HL-60/S4 treated with retinoic acid at 250 ng/mL for 4 days and 3 days (cell line): ENCODE measurements around the gene THSD4.

ENCODE experiments used
- in situ Hi-C: fragments of 300-500 bp; cut with MboI; formaldehyde crosslinking; loops from 2 replicates; pipeline ENCODE4 v1.7.0; 2022; ENCODE audit warnings: low sequenced_read_pairs

THSD4 gene

DNA sequence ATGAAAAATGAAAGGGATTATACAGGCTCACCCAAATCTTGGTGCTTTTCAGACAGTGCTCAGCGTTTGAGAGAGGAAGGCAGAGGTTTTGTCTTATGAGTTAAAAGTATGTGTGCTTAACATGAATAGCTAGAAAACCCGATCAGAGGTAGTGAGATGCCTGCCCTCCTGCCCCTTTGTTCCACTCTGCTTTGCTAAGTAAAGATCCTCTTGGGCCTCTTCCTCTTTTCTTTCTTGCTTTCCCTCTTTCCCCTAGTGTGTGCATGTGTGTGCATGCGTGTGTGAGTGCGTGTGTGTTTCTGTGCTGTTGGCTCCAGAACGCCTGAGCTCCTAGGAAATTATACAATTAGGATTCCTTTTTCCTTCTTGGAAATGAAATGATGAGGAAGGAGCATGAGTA lies 433.8 kb downstream of the THSD4 start:
- in situ Hi-C loops = no loop called here

DNA sequence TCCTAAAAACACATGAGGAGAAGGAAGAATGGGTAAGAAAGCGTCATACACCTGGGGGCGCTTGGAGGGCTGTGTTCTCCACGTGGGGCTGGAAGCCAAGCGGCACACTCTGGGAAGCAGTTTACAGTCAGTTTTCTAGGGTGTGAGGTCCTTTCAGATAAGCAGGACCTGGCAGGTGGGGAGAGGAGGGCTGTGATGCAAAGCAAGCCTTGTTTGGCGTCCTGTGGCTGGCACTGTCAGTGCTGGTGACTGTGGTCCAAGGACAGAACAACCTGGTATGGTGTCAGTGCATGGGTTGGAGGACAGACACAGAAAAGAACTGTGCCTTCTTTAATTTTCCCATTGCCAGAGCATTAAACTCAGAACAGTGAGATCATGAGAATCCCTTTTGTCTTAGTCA lies 434.4 kb downstream of the THSD4 start:
- in situ Hi-C loops = no loop called here

DNA sequence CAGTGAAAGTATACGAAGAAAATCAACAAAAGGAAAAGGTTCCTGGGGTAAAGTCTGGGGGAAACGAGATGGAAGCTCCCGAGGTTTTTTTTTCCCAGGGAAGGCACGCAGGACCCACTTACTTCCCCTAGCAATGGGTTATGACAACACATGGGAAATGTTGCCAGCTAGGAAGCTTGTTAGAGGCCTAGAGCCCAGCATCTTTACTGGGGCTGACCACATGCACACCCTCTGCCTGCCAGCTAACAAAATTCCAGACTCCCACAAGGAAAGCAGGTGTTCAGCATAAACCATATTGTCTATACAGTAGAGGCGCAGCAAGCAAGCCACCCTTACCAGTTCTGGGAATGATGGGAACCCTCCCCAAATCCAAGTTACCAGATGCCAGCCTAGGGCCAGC lies 436.3 kb downstream of the THSD4 start:
- in situ Hi-C loops = no loop called here

DNA sequence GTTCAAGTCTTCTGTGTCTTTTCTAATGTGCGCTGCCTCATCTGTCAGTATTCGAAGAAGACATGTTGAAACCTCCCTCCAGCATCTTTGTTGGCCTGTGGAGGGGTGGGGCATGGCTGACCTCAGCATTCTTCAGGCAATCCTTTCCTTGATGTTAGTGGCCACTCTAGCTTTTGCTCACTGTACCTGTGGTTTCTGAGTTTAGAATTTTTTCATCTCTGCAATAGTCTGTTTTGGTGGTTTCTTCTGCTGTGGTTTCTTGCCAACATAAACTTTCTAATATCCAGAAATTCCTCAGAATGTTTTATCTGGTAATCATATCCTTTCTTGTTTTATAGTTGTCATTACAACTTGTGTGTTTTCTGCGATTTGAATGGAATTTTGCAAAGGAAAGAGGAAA lies 443.8 kb downstream of the THSD4 start:
- in situ Hi-C loops = no loop called here

DNA sequence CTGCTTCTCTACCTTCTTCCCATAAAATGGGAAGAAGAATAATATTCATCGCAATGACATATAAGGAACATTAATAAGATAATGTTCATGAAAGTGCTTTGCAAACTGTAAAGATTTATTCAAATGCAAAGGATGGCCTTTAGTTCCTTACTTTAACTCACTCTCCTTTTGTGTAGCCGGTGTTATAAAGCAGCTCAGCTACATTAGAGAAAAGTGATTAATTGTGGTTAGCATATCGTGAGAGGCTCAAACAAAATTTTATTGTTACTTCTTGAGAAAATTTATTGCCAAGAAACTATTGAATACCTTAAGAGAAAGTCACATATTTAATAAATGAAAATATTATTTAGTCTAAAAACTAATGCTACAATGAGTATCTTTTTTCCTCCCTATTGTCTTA lies 444.3 kb downstream of the THSD4 start:
- in situ Hi-C loops = no loop called here

DNA sequence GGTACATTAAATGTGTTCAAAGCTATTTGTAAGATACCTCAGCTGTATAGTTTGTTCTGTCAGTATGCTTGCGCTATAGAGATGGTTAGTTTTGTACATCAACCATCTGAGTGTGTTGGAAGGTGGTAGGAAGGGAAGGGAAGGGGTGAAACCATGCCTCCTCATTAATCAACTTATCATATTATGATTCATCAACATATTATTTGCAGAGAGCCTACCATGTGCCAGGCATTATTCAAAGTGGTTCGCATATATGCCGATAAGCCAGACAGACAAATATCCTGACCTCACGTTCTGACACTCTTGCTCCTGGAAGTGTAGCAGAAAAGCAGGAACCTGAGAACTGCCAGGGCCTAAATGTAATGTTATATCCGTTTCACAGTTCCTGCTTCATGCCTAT lies 447.0 kb downstream of the THSD4 start:
- in situ Hi-C loops = no loop called here

DNA sequence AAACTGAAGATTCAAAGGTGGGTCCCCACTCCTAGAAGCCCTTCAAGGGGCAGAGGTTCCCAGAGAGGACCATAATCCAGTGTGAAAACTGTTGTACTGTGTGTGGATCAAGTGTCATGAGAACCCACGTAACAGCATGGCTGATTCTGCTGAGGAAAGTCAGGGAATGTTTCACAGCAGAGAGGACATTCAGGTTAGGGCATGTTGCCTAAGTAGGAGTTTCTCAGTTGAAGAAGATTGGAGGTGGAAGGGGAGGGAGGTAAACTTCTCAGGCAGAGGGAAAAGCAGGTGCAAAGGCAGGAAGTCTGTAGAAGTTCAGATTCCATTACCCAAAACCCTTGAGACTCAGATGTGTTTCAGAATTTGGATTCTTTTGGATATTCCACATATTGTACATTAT lies 448.9 kb downstream of the THSD4 start:
- in situ Hi-C loops = no loop called here

DNA sequence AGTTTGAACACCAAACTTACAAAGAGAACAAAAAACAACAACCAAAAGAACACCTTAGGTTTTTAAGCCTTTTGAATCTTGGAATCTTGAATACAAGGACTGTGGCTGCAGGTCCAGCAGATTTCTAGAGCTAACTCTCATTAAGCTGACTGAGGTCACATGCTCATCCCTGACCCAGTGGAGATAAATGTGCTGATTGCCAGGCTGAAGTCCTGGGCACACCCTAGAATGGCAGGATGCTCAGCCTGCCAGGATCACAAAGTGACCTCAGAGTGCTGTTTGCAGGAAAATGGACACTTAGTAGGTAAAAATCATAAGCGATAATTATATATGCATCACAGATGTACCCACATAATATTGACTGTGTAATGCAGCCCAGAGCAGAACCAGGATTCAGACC lies 449.7 kb downstream of the THSD4 start:
- in situ Hi-C loops = no loop called here

DNA sequence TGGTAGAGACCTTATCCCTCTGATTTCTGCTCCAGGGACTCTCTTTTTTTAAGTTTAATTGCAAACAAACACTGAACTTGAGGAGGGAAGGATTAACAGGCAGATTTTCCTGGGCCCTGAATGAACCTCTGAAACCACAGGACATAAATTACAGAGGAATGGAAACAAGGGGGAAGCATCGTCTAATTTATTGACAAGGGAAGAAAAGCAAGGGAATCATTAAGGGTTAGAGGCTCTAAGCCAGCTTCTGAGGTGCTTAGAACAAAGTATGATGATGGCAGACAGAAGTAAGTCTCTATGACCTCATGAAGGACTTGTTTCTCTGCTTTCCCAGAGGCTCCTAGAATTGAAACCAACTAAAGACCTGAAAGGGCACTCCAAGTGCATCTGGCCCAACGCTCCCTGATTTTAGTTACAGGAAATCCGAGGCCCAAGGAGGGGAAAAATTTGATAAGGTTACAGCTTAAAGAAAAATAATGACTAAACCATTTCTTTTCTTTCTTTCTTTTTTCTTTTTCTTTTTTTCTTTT lies 450.4 kb downstream of the THSD4 start:
- in situ Hi-C loops = no loop called here

DNA sequence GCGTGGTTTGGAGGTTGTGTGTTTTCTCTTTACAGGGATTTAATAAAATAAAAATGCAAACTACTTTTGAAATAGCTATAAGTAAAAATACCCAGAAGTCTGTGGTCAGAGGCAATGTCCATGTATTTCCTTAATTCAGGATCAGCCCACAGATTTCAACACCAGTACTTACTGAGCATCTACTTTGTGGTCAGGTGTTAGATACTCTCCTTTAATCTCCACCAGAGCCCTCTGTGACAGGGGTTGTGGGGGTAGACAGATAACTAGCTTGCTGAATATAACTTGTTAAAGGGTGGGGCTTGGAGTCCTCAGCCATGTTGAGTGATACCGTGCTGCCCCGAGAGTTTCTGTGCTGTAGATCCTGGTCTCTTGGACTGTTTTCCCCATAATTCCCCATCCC lies 451.0 kb downstream of the THSD4 start:
- in situ Hi-C loops = no loop called here

DNA sequence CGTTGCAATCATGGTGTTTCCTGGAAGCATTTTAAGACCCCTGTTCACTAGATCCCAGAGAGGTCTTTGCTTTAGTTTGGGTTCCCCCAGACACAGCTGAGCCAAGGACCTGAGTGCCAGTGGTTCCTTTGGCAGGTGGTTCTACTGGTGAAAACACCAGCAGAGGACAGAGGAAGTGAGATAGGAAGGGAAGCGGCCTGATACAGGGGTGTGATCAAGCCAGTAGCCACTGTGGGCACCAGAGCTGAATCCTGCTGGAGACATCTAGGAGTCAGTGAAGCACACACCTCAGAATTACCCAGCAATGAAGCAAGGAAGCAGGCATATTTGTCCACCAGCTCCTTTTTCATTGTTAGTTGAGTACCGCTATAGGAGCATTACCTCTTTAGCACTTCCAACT lies 451.9 kb downstream of the THSD4 start:
- in situ Hi-C loops = no loop called here

DNA sequence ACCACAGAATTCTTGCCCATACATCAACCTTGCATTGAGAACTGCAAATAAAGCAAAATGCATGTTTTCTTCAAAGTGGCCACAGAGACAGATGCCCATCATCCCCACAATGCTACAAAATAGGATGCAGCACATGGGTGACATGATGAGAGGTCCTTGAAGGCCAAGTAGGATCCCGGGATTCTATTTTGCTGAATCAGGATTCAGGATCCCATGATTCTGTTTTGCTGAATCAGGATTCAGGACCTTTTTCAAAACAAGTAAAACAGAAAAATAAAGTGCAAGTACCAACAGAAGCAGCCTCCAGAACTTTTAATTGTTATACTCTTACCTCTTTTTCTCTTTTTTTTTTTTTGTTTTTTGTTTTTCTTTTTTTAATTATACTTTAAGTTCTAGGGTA lies 453.0 kb downstream of the THSD4 start:
- in situ Hi-C loops = no loop called here

DNA sequence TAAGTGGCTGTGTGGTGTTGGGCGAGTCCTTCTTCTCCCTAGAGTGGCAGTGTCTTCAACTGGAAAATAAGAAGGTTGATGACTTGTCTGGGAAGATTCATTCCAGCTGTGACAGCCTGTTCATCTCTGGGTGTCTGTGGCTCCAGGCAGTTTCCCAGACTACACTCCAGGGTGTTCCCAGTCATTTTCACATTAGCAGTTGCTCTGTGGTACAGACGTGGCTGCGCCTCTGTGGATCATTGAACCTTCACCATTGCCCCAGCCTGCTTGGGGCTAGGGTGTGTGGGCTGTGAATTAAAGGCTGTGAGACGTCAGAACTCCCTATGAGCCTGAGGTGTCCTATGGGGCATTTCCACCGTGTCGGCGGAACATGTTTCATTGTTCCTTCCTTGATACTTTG lies 455.5 kb downstream of the THSD4 start:
- in situ Hi-C loops = no loop called here

DNA sequence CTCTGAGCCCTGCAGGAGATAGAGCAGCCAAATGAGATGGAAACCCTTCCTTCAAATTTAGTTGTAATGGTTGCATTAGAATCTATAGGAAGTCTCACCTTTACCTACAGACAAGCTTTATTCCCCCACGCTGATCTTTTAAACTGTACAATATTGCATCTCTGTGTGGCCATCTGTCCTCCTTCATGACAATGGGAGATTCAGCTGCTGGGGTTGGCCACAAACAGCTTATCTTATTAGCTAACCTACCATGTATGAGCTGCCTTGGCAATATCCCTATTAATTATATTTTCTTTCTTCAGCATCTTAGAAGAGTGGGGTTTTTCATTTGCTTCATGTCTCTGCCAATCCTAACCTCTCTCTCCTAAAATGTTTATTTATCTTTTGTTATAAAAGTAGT lies 456.4 kb downstream of the THSD4 start:
- in situ Hi-C loops = no loop called here

DNA sequence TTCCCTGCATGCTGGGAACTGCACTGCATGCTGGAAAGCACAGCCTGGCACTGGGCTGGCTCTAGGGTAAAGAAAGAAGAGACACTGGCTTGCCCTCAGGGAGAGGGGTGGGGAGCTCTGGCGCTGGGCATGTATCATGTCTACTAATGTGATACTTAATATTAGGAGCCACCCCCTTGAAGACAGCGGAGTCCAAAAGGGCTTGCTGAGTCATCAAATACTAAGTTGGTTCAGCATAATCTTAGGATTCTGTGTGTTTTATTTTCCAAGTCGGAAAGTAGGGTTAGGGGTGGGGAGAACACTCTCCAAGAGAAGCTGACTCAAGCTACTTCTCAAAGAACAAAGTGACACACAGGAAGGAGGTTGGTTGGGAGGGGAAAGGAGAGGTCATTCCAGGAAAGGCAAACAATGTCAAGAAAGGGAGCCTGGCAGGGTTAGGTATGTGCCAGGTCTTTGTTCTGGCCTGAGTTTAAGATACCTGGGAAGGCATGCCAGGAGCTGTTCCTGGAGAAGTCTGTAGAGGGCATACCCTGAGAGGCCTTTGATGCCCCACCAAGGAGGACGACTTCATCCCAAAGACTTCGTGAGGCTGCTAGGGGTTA lies 457.3 kb downstream of the THSD4 start:
- in situ Hi-C loops = no loop called here

DNA sequence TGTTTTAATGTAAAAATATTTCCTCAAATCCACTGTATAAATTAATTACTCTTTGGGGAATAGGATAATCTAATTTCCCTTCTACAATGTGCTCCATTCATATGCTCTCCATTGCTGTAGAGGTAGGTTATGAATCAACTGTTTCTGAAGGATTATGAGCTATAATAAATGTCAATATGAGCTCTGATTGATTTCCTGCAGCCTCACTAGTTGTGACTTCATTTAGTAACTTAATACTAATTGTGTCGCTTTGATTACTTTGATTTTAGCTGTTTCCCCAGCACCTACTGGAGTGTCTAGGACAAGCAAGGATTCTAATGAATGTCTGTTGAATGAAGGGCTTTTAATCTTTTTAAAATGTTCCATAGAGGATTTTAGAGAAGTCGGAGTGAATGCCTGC lies 458.3 kb downstream of the THSD4 start:
- in situ Hi-C loops = no loop called here

DNA sequence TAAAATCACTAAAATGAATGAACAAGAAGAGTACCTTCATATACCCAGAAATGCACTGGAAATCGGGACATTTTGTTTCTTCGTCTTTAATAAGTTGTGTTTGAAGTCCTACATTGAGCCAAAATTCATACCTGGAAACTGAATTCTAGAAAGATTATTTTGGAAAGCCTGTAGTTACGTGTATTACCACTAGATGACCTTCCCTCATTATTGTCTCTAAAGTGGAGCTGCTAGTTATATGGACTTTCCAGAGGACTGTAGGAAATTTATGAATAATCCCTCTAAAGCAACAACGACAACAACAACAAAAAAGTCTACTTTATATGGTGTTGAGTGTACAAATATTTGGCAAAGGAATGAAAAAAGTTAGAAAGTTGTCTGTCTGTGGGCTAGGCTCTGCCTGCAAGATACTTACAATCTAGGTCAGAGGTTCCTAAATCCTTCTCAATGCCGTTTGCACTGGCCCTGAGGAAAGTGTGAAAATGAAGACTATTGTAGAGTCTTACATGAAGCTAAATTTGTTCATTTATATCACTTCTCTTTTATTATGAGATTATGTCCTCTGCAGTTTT lies 460.3 kb downstream of the THSD4 start:
- in situ Hi-C loops = no loop called here

DNA sequence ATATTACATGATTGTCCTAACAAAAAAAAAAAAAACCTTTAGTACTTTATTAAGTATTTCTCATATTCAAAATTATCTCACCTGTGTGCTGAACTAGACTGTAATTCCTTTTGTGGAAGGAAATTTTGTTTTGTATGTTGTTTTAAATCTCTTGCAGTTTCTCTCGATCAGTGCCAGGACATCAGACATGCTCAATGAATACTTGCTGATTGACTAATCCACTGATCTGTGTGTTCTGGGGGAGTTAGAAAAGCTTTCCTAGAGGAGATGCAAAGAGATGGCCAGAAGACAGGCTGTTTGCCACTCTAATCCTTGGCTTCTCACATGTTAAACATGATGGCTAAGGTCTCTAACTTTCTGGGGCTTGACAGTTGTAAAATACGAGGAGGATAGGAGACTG lies 461.8 kb downstream of the THSD4 start:
- in situ Hi-C loops = no loop called here

DNA sequence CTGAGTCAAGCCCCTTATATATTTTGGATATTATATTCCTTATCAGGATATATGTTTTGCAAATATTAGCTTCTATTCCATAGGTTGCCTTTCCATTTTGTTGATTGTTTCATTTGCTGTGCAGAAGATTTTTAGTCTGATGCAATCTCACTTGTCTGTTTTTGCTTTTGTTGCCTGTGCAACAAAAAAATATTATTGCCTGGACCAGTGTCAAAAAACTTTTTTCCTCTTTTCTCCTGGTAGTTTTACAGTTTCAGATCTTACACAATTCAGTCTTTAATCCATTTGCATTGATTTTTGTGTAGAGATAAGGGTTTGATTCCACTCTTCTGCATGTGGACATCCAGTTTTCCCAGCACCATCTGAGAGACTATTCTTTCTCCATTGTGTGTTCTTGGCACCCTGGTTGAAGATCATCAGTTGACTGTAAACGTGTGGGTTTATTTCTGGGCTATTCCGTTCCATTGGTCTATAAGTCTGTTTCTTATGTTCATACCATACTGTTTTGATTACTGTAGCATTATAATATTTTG lies 466.2 kb downstream of the THSD4 start:
- in situ Hi-C loops = no loop called here

DNA sequence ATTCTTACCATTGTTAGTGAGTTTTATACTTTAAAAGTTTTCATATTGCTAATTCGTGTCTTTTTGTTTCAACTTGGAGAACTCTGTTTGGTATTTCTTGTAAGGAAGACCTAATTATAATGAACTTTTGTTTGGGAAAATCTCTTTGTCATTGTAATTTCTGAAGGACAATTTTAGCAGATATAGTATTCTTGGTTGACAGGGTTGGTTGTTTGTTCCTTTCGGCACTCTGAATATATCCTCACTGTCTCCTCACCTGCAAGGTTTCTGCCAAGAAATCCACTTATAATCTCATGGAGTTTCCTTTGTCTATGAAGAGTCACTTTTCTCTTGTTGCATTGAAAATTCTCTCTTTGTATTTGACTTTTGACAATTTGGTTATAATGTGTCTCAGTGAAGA lies 469.9 kb downstream of the THSD4 start:
- in situ Hi-C loops = no loop called here

DNA sequence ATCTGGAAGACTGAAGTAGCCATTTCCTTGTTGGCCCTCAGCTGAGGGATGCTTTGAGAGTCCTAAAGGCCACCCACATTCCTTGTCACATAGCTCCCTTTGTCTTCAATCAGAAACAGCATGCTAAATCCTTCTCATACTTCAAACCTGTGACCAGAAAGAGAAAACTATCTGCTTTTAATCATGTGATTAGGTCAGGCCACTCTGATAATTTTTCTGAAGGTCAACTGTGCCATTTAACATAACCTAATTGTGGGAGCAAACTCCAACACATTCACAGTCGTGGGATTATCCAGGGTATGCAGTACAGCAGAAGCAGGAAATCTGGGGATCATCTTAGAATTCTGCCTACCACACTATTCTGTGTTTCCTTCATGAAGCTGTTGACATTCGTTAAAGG lies 471.2 kb downstream of the THSD4 start:
- in situ Hi-C loops = no loop called here

DNA sequence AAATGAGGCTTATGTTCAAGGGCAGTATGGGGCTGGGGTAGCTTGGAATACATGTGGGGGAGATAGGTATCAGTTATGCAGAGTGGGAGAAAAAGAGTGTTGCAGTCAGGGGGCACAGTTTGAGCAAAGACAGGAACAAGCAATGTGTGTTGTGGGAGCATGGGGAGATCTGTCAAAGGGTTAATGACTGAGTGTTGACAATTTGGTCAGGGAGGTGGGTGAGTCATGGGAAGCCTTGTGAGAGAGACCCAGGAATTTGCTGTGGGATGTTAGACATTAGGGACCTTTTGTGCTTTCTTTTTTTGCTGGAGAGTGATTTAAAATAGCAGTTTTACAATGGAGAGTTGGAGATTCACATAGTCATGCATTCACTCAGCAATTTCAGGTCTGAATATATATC lies 473.5 kb downstream of the THSD4 start:
- in situ Hi-C loops = no loop called here

DNA sequence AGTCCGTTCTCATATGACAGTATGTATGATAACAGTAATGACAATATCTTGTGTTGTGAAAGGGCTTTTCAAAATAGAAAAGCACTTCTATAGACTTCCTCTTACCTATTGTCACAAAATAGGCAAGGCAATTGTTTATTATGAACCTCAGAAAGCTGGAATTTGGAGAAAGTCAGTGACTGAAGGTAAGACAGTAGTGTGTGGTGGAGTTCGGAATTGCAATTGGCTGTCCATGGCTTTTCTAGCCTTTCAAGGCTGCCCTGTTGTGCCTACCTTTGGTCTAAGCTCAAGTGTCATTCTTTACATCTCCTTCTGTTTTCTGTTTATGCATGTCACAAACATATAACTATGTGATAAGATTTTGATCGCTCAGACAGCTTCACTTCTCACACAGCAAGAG lies 475.8 kb downstream of the THSD4 start:
- in situ Hi-C loops = no loop called here
